ENCODE data around the gene BRD3. TPM values are rescaled to one million over a fixed set of nuclear protein-coding genes. Genes with fewer than 3 reads are reported as not detected.

Gene BRD3
- total RNA-seq, 1 donor from 2014 or later = 32.0 TPM

DNA sequence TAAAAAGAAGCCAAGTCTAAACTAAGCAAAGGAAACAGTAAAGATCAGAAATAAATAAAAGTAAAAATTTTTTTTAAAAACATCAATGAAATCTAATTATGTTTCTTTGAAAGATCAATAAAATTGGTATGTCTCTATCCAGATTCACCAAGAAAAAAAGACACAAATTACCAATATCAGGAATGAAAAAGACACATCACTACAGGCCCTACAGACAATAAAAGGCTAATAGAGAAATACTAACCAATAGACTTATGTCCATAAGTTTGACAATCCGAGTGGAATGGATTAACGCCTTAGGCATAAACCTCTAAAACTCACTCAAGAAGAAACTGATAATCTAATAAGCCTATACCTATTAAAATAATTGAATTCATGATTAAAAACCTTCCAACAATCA lies 30.2 kb downstream of the BRD3 start:
- TF ChIP-seq, protein P1, sequence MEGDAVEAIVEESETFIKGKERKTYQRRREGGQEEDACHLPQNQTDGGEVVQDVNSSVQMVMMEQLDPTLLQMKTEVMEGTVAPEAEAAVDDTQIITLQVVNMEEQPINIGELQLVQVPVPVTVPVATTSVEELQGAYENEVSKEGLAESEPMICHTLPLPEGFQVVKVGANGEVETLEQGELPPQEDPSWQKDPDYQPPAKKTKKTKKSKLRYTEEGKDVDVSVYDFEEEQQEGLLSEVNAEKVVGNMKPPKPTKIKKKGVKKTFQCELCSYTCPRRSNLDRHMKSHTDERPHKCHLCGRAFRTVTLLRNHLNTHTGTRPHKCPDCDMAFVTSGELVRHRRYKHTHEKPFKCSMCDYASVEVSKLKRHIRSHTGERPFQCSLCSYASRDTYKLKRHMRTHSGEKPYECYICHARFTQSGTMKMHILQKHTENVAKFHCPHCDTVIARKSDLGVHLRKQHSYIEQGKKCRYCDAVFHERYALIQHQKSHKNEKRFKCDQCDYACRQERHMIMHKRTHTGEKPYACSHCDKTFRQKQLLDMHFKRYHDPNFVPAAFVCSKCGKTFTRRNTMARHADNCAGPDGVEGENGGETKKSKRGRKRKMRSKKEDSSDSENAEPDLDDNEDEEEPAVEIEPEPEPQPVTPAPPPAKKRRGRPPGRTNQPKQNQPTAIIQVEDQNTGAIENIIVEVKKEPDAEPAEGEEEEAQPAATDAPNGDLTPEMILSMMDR (IDR thresholded peaks at IDR 0.05) = no peak
- H3K27ac ChIP-seq = no peak overlapping the region
- H3K27me3 ChIP-seq = no peaks in the 10 kb centered on the region
- H3K4me1 ChIP-seq = no peaks in the 10 kb centered on the region
- H3K36me3 ChIP-seq = peaks cover 89 to 97% of the 10 kb centered on the region in 2 donors
- no peak overlapping the region for H3K4me3 ChIP-seq
- intact Hi-C loops (cut with DNase I) = no loop called here
- H3K9me3 ChIP-seq = peaks cover 0 to 11% of the 10 kb centered on the region in 2 donors
- no peak for DNase-seq (ENCODE audit: low spot score in 2 of 2)

DNA sequence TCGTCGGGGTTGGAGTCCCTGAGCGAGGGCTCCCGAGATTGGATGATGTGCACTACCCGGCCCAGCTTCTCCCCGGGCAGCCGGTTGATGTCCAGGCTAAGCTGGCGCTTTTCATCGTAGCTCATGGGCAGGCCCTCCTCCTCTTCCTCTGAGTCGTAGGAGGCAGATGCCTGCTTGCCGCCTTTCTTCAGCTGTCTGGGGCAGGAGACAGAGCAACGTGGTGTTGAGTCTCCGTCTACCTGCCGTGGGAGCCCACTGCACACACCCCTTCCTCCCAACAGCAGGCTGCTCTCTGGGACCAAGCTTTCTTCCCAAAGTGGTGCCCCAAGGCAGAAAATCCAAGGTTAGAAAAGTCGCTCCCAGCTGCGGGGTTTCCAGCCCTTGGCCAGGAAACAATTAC lies 31.7 kb downstream of the BRD3 start:
- no peak overlapping the region for H3K4me3 ChIP-seq
- H3K27me3 ChIP-seq = no peaks in the 10 kb centered on the region
- H3K4me1 ChIP-seq = no peaks in the 10 kb centered on the region
- TF ChIP-seq, protein P1 (IDR thresholded peaks at IDR 0.05) = no peak
- H3K27ac ChIP-seq = no peak overlapping the region
- H3K36me3 ChIP-seq = peaks cover 95 to 97% of the 10 kb centered on the region in 2 donors
- peaks cover 0 to 11% of the 10 kb centered on the region in 2 donors for H3K9me3 ChIP-seq
- no peak for DNase-seq (ENCODE audit: low spot score in 2 of 2)
- intact Hi-C loops (cut with DNase I) = no loop called here

DNA sequence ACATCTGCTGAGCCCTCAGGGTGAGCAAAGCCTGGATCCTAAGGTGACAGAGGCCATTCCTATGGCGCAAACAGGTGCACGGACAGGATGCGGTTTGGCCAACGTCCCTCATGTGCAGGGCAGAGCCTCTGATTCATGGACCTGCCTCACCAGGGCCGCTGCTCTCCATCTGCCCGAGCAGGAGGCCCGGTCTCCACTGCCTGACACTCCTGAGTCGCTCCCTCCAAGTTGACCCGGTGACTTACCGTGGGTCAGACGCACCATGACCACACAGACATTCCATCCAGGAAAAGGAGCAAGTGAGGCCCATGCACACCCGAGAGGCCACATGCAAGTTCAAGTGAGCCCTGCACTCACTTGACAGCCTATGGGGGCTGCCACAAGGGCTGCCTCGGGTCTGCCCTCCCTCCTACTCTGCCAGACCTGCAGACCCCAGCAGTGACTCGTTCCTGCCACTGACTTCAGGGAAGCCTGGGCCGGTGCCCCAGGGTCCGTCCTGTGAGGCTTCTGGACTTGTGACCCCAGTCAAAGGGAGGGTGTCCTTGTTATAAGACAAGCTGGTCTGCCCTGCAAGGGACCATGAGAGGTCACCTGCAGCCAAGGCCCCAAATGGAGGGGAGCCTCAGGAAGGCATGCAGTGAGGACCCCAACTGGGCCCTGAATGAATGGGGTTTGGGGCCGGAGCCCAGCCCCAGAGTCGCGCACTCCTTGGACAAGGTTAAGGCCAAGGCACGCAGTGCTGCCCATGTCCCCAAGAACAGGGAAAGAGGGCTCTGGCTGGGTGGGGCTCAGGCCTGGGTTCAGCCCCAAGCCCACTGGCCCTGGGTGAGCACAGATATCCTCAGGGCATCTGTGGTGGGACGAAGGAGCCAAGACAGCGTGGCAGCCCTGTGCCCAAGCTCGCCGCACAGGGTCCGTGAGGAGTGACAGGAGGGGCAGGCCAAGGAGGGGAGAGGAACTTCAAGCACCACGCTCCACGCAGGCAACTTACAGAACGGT lies 32.5 kb downstream of the BRD3 start:
- no peak for DNase-seq (ENCODE audit: low spot score in 2 of 2)
- H3K4me1 ChIP-seq = no peaks in the 10 kb centered on the region

DNA sequence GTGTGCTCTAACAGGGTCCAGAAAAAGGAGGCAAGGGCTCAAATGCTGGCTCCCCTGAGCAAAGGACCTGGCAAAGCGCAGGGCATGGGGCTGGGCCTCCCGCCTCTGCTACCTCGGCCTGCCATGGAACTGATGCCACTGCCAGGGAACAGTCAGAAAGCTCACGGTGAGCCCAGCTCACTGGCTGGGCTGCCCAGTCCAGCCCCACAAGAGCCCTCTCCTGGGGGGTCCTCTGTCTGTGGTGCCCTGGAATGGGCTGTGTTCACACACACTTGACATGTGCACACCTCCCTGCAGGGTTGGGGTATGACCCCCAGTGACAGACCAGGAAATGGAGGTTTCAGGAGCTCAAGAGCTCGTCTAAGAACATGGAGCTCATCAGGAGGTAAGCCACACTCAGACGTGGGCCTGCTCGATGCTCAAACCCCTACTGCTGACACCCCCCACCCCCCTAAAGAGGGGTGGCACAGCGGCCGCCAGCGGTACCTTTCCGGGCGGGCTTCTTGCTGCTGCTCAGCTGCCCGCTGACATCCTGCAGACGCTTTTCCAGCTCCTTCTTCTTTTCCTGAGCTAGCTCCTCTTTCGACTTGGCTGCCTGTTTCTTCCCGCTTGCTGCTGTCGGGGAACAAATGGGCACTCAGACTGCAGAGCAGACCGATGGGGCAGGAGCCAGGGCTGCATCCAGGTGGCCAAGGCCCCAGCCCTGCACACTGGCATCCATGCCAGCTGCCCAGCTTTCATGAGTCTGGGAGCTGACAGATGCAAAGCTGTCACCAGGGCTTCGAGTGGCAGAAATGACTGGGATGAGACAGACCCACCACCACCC lies 33.4 kb downstream of the BRD3 start:
- DNase-seq (ENCODE audit: low spot score in 2 of 2) = no peak
- Histone ChIP-seq H3K9me3 (peaks cover 0 to 11% of the 10 kb centered on the region in 2 donors), H3K27me3 (no peaks in the 10 kb centered on the region), H3K4me1 (no peaks in the 10 kb centered on the region), H3K27ac (no peak overlapping the region), H3K36me3 (peaks cover 86 to 93% of the 10 kb centered on the region in 2 donors), H3K4me3 (no peak overlapping the region)
- intact Hi-C loops (cut with DNase I) = no loop called here
- TF ChIP-seq, protein P1 (IDR thresholded peaks at IDR 0.05) = no peak

More for the DNA sequence above, 32.5 kb downstream of the BRD3 start:
- Histone ChIP-seq H3K36me3 (peaks cover 95 to 97% of the 10 kb centered on the region in 2 donors), H3K27me3 (no peaks in the 10 kb centered on the region), H3K9me3 (peaks cover 0 to 11% of the 10 kb centered on the region in 2 donors), H3K27ac (no peak overlapping the region), H3K4me3 (no peak overlapping the region)
- intact Hi-C loops (cut with DNase I) = no loop called here
- TF ChIP-seq, protein P1 (IDR thresholded peaks at IDR 0.05) = no peak

DNA sequence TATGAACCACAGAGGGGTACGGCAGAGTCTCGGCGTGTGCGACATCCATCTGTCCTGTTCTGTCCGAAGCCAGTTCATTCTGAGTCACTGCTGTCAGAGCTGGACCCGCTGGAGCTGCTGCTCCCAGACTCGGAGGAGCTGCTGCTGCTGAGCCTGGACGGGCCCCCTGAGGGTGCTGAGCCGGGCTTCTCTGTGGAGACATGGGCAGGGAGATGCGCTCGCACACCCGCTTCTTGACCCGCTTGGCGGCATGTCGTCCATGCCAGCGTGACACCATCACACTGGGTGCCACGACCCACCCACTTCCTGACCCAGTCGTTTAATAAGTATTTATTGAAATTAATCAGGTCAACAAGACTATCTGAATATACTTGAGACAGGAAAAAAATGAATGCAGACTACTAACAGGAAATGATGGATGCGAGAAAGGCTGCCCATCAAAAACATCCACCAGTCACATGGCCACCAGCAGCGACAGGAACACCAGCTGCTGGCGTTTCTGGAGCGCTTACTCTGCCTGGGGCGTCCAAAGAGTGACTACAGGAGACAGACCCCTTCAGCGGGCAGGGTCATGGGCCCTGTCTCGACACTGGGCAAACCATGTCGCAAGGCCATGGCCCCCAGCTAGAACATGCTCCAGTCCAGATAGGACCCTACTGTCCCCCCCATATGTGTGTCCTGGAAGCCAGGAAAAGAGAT lies 34.2 kb downstream of the BRD3 start:
- no peak overlapping the region for H3K27ac ChIP-seq
- no peak overlapping the region for H3K4me3 ChIP-seq
- peaks cover 79 to 91% of the 10 kb centered on the region in 2 donors for H3K36me3 ChIP-seq
- no peak for DNase-seq (ENCODE audit: low spot score in 2 of 2)
- TF ChIP-seq, protein P1 (IDR thresholded peaks at IDR 0.05) = no peak
- no peaks in the 10 kb centered on the region for H3K27me3 ChIP-seq
- H3K4me1 ChIP-seq = no peaks in the 10 kb centered on the region
- intact Hi-C loops (cut with DNase I) = no loop called here
- H3K9me3 ChIP-seq = peaks cover 0 to 11% of the 10 kb centered on the region in 2 donors
